Endometrial microvascular endothelial cells (primary cell): ENCODE data around the gene AP2S1. TPM values are rescaled to one million over a fixed set of nuclear protein-coding genes. Genes with fewer than 3 reads are reported as not detected.
"Not testable (repeated sequence)": the region's sequence is repeated elsewhere in the genome, so short reads cannot be mapped to it uniquely, and the experiment has no call there.

Experiments used
- in situ Hi-C: cut with HindIII; loops from 2 replicates; pipeline ENCODE4 v1.10.0; 2017; ENCODE audit warnings: low sequenced_read_pairs, low pct_unique_long_range_greater_than_20kb; ENCODE audit errors: inconsistent ontology term
- total RNA-seq: library from RNA; depleted of rRNA; stranded (reverse); fragments of >200 nt; gene quantifications from one replicate; pipeline ENCODE4 v1.2.3, GENCODE V29; 2015; ENCODE audit errors: inconsistent ontology term

AP2S1 gene
- total RNA-seq, 1 donor from 2014 or later: 287 TPM

- in situ Hi-C loops: no loop called here
These were observed 34.6 kb downstream of the AP2S1 start for GRCh38 chr19:46815833-46816627.

GRCh38 chr19:46813839-46814358 is 36.7 kb downstream of the AP2S1 start:
- in situ Hi-C loops: no loop called here

GRCh38 chr19:46812977-46813838 is 37.4 kb downstream of the AP2S1 start:
- in situ Hi-C loops: no loop called here

GRCh38 chr19:46809534-46810272 is 40.9 kb downstream of the AP2S1 start:
- in situ Hi-C loops: no loop called here

GRCh38 chr19:46806656-46807055 is 44.0 kb downstream of the AP2S1 start:
- in situ Hi-C loops: no loop called here

GRCh38 chr19:46804432-46804831 is 46.2 kb downstream of the AP2S1 start:
- in situ Hi-C loops: not testable (repeated sequence)

GRCh38 chr19:46803555-46803954 is 47.1 kb downstream of the AP2S1 start:
- in situ Hi-C loops: no loop called here

GRCh38 chr19:46802152-46802551 is 48.5 kb downstream of the AP2S1 start:
- in situ Hi-C loops: no loop called here

GRCh38 chr19:46798713-46799112 is 51.9 kb downstream of the AP2S1 start:
- in situ Hi-C loops: no loop called here

- in situ Hi-C loops: no loop called here
These were observed 52.8 kb downstream of the AP2S1 start for GRCh38 chr19:46797881-46798280.

GRCh38 chr19:46791944-46792343 is 58.7 kb downstream of the AP2S1 start:
- in situ Hi-C loops: no loop called here

GRCh38 chr19:46789371-46789770 is 61.3 kb downstream of the AP2S1 start:
- in situ Hi-C loops: no loop called here

GRCh38 chr19:46788968-46789338 is 61.7 kb downstream of the AP2S1 start:
- in situ Hi-C loops: no loop called here

GRCh38 chr19:46788262-46788967 is 62.2 kb downstream of the AP2S1 start, which contains the start of gene SLC1A5:
Gene SLC1A5 (minus strand): TSS chr19:46788594. CDS start chr19:46787965, 629 bp downstream.
- in situ Hi-C loops: no loop called here

Other genes starting within 250 kb of the AP2S1 start
- gene CALM3, start 249.5 kb downstream of the AP2S1 start, total RNA-seq: 277 TPM
- 0.46 TPM for gene PTGIR, start 225.8 kb downstream of the AP2S1 start, total RNA-seq
- gene GNG8, start 214.6 kb downstream of the AP2S1 start, total RNA-seq: not detected
- 0.19 TPM for gene DACT3, start 189.7 kb downstream of the AP2S1 start, total RNA-seq
- 30.9 TPM for gene PRKD2, start 133.7 kb downstream of the AP2S1 start, total RNA-seq
- gene FKRP, start 104.8 kb downstream of the AP2S1 start, total RNA-seq: 18.6 TPM
- gene STRN4, start 104.4 kb downstream of the AP2S1 start, total RNA-seq: 95.9 TPM
- gene SLC1A5, start 62.3 kb downstream of the AP2S1 start, total RNA-seq: 138 TPM
- gene ARHGAP35, start 10.2 kb upstream of the AP2S1 start, total RNA-seq: 24.3 TPM
- not detected for gene NPAS1, start 169.0 kb upstream of the AP2S1 start, total RNA-seq
- 46.5 TPM for gene TMEM160, start 197.8 kb upstream of the AP2S1 start, total RNA-seq